Ectodermal cell (in vitro differentiated cells): ENCODE results near the gene LNP1.

Experiments
- H3K27ac ChIP-seq: 2 replicates; pipeline ENCODE4 v1.7.0; 2013; ENCODE audit warnings: mild to moderate bottlenecking, low read depth, low read length; ENCODE audit not compliant: insufficient read depth, poor library complexity, severe bottlenecking
- H3K27me3 ChIP-seq: 2 replicates; pipeline ENCODE4 v1.7.0; 2013; ENCODE audit warnings: mild to moderate bottlenecking, low read length; ENCODE audit not compliant: insufficient read depth, control insufficient read depth, poor library complexity, severe bottlenecking
- H3K36me3 ChIP-seq: one replicate; pipeline ENCODE4 v1.7.0; 2013; ENCODE audit warnings: low read length; ENCODE audit not compliant: control insufficient read depth, insufficient read depth
- H3K4me1 ChIP-seq: one replicate; pipeline ENCODE4 v1.7.0; 2013; ENCODE audit warnings: low read length; ENCODE audit not compliant: control insufficient read depth, insufficient read depth
- H3K4me3 ChIP-seq: 2 replicates; pipeline ENCODE4 v1.7.0; 2013; ENCODE audit warnings: low read depth, low read length, control low read depth; ENCODE audit not compliant: insufficient read depth
- H3K9me3 ChIP-seq: 2 replicates; pipeline ENCODE4 v1.7.0; 2013; ENCODE audit warnings: mild to moderate bottlenecking, low read length, moderate library complexity; ENCODE audit not compliant: control insufficient read depth
- WGBS, 2 experiments: methylation state at CpG; one replicate each; pipeline ENCODE4 v1.1.7; 2013; ENCODE audit warnings: missing lambda C conversion rate in 2 of 2; 5-methylcytosine and 5-hydroxymethylcytosine counted together

Gene LNP1

DNA sequence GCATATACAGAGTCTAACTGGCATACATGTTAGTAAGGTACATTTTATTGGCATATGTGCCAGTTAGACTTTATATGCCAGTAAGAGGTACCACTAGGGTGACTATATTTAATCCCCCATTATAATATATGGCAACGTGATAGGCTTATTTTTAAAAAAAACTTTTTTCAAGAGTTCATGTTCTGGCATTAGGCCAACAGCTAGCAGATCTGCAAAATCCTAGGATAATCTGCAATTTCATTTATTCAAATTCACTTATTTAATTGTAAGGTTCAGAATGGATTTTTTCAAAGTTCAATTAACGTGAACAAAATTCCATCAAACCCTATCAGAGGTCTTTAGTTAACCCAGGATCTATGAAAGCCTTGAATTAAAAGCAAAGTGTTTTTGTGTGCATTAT lies 34.9 kb upstream of the LNP1 start:
- Histone ChIP-seq H3K4me1 (no peaks in the 10 kb centered on the region), H3K27ac (no peak overlapping the region), H3K9me3 (no peaks in the 10 kb centered on the region), H3K36me3 (peaks cover 15% of the 10 kb centered on the region), H3K4me3 (no peak overlapping the region), H3K27me3 (no peaks in the 10 kb centered on the region)
- WGBS, 2 experiments = 89 to 93% methylated on average over 1 to 2 of the region's 2 CpGs

- H3K4me1 ChIP-seq = no peaks in the 10 kb centered on the region
- no peaks in the 10 kb centered on the region for H3K9me3 ChIP-seq
- no peaks in the 10 kb centered on the region for H3K27me3 ChIP-seq
- no peak overlapping the region for H3K4me3 ChIP-seq
- peaks cover 13% of the 10 kb centered on the region for H3K36me3 ChIP-seq
- no peak overlapping the region for H3K27ac ChIP-seq
- 94% methylated on average over 8 of the region's 8 CpGs for WGBS, 2 experiments
These were observed 32.9 kb upstream of the LNP1 start for GRCh38 chr3:100368441-100368840.

DNA sequence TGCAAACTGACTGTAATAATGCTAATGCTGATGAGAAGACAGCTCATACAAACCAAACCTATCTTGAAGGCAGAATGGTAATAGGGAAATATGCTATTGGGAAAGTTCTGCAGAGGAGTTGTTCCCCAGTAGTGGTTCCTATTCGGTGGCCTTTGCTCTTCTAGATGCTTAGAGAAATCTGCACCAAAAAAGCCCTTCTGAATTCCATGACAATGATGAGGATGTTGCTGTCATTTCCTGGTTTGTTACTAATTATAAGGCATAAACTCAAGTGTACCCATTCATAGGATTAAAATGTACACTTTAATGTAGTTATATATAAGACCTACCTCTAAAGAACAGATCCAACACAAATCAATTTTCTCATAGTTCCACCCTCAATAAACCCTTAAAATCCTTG lies 30.6 kb upstream of the LNP1 start:
- Histone ChIP-seq H3K4me1 (no peaks in the 10 kb centered on the region), H3K27me3 (no peaks in the 10 kb centered on the region), H3K4me3 (no peak overlapping the region), H3K27ac (no peak overlapping the region), H3K36me3 (peaks cover 13% of the 10 kb centered on the region), H3K9me3 (no peaks in the 10 kb centered on the region)
- WGBS, 2 experiments = 88 to 92% methylated on average over 1 of the region's 1 CpG

GRCh38 chr3:100374521-100374920 lies 26.8 kb upstream of the LNP1 start:
- H3K27me3 ChIP-seq = no peaks in the 10 kb centered on the region
- peaks cover 9% of the 10 kb centered on the region for H3K36me3 ChIP-seq
- H3K4me3 ChIP-seq = no peak overlapping the region
- no peaks in the 10 kb centered on the region for H3K4me1 ChIP-seq
- no peak overlapping the region for H3K27ac ChIP-seq
- no peaks in the 10 kb centered on the region for H3K9me3 ChIP-seq

- no peaks in the 10 kb centered on the region for H3K9me3 ChIP-seq
- peaks cover 13% of the 10 kb centered on the region for H3K36me3 ChIP-seq
- no peaks in the 10 kb centered on the region for H3K4me1 ChIP-seq
- 92 to 94% methylated on average over 4 of the region's 4 CpGs for WGBS, 2 experiments
- no peaks in the 10 kb centered on the region for H3K27me3 ChIP-seq
- no peak overlapping the region for H3K4me3 ChIP-seq
- no peak overlapping the region for H3K27ac ChIP-seq
These were observed 25.0 kb upstream of the LNP1 start for GRCh38 chr3:100376301-100376700.

DNA sequence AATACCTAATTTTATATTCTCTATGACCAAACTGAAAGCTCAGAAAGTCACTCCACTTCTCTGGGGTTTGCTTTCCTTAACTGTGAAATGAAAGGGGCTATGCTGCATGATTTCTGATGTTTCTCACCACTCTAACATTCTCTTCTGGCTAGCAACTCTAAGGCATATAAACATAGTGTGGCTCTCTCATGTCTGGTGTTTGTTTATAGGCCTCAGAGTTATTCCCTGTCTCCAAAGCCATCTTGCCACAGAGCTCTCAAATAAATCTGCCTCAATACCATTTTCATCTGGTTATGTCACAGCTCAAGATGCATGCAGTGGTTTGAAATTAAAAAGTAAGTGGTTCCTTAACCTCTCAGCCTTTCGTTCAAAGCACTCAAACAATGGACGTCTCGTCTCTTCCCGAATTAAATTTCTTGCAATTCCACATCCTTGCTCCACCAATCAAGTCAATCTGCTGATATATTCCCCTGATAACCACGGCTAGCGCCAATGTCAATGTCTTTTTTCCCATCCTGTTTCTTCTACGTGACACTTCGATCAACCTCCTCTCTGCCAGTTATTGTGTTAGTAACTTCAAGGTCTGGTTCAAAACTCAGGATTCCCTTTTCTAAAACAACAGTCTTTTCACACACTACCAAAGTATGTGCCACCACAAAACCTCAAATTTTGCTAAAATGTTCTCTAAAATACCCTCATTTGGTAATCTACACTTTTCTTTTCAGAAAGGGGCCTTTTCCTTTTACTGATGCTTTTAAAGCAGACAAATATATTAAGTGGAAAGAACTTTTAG lies 16.4 kb upstream of the LNP1 start:
- H3K27me3 ChIP-seq = no peaks in the 10 kb centered on the region
- 83 to 84% methylated on average over 8 of the region's 8 CpGs for WGBS, 2 experiments
- H3K36me3 ChIP-seq = peaks cover 16% of the 10 kb centered on the region

DNA sequence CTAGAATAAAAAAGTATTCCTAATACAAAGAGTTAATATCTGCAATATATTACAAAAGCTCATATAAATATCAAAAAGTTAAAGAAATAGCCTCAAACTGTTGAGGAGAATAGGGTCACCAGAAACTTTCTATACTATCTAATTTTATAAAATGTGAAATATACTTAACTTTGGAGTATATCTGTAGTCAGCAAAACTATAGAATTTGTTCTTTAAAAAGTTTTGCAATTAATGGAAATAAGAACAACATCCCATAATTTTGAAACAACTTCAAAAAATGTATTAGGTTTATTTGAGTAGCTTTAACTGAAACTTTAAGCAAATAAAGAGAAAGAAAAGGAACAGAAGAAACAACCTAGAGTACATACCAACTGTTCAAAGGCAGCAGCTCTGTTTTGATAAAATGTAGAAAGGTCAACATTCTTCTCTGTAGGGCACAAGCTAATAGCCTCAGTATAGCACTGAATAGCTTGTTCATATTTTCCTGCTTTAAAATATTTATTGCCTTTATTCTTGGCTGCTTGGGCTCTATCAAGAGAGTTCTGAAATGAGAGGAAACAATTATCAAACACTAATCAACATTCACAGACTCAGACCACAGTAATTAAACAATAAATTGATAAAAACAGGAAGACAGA lies 14.8 kb upstream of the LNP1 start:
- peaks cover 12% of the 10 kb centered on the region for H3K36me3 ChIP-seq
- no peaks in the 10 kb centered on the region for H3K27me3 ChIP-seq
- H3K4me1 ChIP-seq = no peaks in the 10 kb centered on the region
- H3K27ac ChIP-seq = no peak overlapping the region
- H3K9me3 ChIP-seq = no peaks in the 10 kb centered on the region
- no peak overlapping the region for H3K4me3 ChIP-seq

More for the DNA sequence above, 16.4 kb upstream of the LNP1 start:
- no peaks in the 10 kb centered on the region for H3K4me1 ChIP-seq
- no peak overlapping the region for H3K27ac ChIP-seq
- no peak overlapping the region for H3K4me3 ChIP-seq
- H3K9me3 ChIP-seq = no peaks in the 10 kb centered on the region

DNA sequence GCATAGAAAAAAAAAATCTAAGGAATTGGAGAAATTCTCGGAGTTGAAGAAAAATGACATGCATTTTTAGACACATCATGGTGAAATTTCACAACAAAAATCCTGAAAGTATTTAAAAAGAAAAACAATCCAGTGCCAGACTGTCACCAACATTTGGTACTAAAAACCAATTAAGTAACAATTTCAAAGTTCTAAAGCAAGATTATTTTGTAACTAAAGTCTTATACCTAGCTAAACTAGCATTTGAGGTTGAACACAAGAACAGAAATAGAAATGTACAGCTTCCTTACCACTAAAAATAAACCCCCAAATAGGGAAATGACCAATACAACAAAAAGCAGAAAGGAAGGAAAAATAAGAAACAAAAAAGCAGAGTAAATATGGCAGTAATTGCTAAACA lies 12.3 kb upstream of the LNP1 start:
- H3K36me3 ChIP-seq = peaks cover 3% of the 10 kb centered on the region
- H3K9me3 ChIP-seq = no peaks in the 10 kb centered on the region
- no peaks in the 10 kb centered on the region for H3K27me3 ChIP-seq
- WGBS, 2 experiments = 92 to 100% methylated on average over 1 of the region's 1 CpG
- H3K27ac ChIP-seq = no peak overlapping the region
- H3K4me3 ChIP-seq = no peak overlapping the region
- H3K4me1 ChIP-seq = no peaks in the 10 kb centered on the region

DNA sequence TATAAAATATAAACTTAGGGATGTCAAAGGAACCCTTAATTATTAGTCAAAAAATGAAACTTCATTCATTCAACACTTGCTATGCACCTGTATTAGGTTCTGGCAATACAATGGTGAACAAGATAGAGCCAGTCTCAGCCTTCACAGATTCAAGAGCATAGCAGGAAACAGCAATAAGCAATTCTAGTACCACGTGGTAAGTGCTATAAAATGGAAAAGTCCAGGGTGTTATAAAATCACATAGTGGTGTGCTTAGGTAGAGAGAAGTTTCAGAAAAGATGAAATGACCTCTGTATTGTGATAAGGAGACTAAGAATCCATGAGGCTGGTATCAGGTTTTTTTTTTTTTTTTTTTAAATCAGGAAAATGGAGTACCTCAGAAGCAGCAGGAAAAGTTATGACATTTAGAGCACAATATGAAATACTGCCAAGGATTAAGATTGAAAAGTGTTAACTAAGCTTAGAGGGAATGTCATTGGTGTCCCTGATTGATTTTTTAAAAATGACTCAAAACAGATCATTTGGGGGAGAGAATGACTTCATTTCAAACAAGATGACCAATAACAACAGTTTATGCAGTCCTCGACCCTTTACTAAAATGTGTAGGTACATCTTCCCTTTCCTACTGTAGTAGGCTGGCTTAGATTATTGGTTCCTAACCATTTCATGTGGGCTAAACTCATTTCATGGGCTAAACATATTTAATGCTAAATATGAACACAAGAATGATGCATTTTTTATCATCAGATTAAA lies 5.5 kb upstream of the LNP1 start:
- H3K27ac ChIP-seq = no peak overlapping the region
- no peaks in the 10 kb centered on the region for H3K9me3 ChIP-seq
- WGBS, 2 experiments = 91 to 99% methylated on average over 2 of the region's 2 CpGs

GRCh38 chr3:100396967-100397366 lies 4.4 kb upstream of the LNP1 start:
- Histone ChIP-seq H3K27ac (no peak overlapping the region), H3K4me3 (no peak overlapping the region), H3K9me3 (no peaks in the 10 kb centered on the region), H3K4me1 (peaks cover 12% of the 10 kb centered on the region), H3K36me3 (no peaks in the 10 kb centered on the region), H3K27me3 (no peaks in the 10 kb centered on the region)
- 97 to 100% methylated on average over 2 of the region's 2 CpGs for WGBS, 2 experiments

More for the DNA sequence above, 5.5 kb upstream of the LNP1 start:
- Histone ChIP-seq H3K36me3 (no peaks in the 10 kb centered on the region), H3K4me3 (no peak overlapping the region), H3K4me1 (peaks cover 12% of the 10 kb centered on the region), H3K27me3 (no peaks in the 10 kb centered on the region)
